ENCODE data around the gene PTPN6. TPM values are rescaled to one million over a fixed set of nuclear protein-coding genes. Genes with fewer than 3 reads are reported as not detected.

PTPN6 gene
- total RNA-seq, 1 experiment from 2014 or later: 0.05 TPM

- DNase-seq (ENCODE audit: low read depth): peak; percentile 65
These were observed 14.0 kb downstream of the PTPN6 start for GRCh38 chr12:6965026-6965661.

DNA sequence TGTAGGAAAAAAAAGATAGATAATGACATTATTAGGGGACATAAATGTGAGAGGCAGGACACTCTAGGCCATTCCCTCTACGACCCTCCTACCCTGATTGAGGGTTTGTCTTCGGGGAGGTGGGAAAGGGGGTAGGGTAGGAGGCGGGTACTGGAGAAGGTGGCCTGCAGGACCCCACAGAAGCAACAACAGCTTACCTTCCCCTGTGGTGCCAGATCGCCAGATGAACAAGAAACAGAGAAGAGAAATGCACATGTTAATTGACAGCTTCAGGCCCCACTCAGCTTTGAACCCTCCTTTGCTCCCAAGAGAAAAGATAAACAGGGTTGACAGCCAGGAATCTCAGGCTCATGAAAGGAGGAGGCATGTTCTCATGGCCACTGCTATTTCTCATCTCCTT, 14.6 kb downstream of the PTPN6 start:
- no peak for DNase-seq (ENCODE audit: low read depth)

DNA sequence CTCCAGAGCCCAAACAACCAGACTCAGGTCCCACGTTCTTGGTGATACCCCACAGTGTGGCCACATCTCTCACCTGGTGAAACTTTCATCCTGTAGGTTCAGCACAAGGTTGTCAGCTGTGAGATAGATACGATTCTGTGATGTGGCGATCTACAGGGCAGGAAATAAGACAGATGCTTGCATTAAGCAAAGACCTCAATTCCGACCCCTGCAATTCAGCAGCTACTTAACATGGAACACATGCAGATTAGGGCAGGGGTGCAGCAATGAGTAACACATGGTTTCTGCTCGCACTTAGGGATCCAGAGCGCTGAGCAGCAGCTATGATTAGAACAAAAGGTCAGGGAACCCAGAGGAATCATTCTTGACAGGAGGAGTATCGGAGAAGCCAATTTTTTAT, 15.2 kb downstream of the PTPN6 start:
- DNase-seq (ENCODE audit: low read depth): no peak

DNA sequence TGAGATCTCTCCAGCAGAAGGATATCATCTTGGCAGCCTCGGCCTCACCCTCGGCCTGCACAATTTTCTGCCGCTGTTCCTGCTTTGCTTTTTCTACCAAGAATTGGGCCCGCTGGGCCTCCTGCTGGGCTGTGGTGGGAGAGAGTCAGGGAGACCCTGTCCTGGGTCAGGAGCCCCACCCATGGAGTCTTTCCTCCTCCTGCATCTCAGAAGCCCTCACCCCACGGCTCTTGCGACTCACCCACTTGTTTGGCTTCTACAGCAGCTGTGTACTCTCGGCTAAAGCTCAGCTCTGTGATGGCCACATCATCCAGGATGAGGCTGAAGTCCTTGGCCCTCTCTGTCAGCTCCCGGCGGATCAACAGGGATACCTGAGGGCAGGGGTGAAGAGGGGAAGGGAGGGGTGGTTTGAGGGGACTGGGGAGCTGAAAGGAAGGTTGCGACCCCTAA, 16.5 kb downstream of the PTPN6 start:
- DNase-seq (ENCODE audit: low read depth): no peak

DNA sequence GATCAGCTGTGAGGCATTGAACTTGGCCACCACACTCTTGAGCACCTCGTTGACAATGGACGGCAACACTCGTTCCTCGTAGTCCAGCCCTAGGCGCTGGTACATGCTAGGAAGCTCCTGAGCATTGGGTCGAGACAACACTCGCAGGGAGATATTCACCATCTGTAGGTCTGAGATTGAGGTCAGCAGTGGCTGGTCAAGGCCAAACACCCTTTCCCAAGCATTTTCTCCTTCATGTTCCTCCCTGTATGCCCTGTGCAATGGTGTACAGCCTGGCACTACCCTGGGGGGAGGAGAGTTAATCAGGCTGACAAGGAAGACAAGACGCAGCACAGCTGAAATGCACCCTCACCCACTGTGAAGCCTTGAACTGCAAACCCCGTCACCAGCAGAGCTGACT, 17.3 kb downstream of the PTPN6 start:
- DNase-seq (ENCODE audit: low read depth): no peak

DNA sequence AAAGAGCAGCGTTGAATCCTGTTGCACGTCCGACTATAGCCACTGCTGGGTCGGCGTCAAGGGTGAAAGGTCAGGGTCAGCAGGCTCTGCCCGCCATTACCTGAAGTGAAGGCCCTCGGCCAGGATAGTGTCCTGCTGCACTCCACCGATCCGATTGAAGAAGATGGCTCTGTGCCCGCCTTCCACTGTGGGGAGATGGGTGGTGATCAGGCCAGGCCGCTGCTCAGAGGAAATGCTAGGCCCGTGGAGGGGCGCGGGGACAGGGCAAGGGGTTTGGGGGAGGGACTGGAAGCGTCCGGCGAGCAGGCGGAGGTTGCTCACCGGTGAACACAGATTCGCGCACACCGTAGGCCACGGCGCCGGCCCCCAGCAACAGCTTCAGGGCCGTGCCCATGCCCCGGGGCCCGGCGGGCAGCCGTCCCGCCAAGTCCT, 19.0 kb downstream of the PTPN6 start:
- no peak for DNase-seq (ENCODE audit: low read depth)

DNA sequence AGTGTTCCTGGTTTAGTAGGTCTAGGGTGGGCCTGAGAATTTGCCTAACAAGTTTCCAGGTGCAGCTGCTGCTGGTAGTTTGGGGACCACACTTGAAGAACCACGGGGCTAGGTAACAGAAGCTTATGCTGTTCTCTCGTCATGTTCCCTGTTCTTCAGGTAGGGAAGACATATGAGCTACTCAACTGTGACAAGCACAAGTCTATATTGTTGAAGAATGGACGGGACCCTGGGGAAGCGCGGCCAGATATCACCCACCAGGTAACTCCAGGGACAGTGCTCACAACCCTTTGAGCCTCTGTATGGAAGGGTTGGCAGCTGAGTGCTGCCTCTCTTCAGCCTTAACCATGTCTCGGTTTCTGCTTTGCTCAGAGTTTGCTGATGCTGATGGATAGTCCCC, 23.0 kb downstream of the PTPN6 start:
- DNase-seq (ENCODE audit: low read depth): no peak

DNA sequence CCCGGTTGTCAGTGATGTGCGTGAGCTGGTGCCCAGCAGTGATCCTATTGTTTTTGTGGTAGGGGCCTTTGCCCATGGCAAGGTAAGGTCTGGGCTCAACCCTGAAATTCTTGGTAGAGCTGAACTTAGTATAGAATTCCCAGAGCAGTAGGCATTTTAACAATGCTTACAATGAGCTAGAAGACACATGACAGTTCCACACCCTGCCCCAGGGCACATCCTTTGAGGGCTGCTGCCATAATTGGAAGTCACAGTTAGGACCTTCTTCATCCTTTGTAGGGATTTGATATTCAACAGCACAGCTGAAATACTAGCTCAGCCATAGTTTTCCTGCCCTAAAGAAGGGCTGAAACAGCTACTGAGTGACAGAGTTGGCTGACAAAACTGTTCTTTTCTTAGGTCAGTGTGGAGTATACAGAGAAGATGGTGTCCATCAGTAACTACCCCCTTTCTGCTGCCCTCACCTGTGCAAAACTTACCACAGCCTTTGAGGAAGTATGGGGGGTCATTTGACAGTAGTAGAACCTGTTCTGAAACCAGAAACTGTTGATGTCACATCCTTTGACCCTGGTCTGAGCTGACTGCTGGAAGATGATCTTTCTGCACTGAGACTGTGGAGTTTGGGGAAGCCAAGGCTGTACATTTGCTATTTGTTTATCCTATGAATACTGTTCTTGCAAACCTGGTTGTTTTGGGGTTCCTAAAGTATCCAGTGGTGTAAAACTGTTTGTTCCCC, 24.3 kb downstream of the PTPN6 start:
- DNase-seq (ENCODE audit: low read depth): no peak

GRCh38 chr12:6977653-6978052, 26.5 kb downstream of the PTPN6 start:
- DNase-seq (ENCODE audit: low read depth): no peak

GRCh38 chr12:6978188-6978587, 27.0 kb downstream of the PTPN6 start:
- no peak for DNase-seq (ENCODE audit: low read depth)

- no peak for DNase-seq (ENCODE audit: low read depth)
These were observed 27.5 kb downstream of the PTPN6 start for GRCh38 chr12:6978611-6979011.

GRCh38 chr12:6979021-6979420, 27.9 kb downstream of the PTPN6 start:
- no peak for DNase-seq (ENCODE audit: low read depth)

- DNase-seq (ENCODE audit: low read depth): no peak
These were observed 28.3 kb downstream of the PTPN6 start for GRCh38 chr12:6979453-6979852.

GRCh38 chr12:6980075-6980474, 28.9 kb downstream of the PTPN6 start:
- no peak for DNase-seq (ENCODE audit: low read depth)

DNA sequence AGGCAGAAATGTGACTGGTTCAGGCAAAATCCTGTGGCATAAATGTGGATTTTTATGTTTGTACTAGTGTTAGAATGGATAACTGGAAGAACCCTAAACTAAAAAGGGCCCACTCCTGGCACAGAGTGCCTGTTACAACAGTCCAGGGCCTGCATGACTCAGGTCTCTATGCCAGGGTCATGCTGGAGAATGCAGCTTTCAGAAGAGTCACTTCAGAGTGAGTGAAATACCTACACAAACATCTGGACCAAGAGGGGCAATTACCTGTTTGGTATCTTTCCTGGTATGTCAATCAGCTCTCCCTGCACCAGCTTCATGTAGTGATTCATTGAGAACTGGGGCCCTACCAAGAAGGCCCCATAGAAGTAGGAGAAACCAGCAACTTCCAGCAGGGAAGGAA, 29.6 kb downstream of the PTPN6 start:
- no peak for DNase-seq (ENCODE audit: low read depth)

GRCh38 chr12:6981152-6982052, 30.2 kb downstream of the PTPN6 start:
- no peak for DNase-seq (ENCODE audit: low read depth)

DNA sequence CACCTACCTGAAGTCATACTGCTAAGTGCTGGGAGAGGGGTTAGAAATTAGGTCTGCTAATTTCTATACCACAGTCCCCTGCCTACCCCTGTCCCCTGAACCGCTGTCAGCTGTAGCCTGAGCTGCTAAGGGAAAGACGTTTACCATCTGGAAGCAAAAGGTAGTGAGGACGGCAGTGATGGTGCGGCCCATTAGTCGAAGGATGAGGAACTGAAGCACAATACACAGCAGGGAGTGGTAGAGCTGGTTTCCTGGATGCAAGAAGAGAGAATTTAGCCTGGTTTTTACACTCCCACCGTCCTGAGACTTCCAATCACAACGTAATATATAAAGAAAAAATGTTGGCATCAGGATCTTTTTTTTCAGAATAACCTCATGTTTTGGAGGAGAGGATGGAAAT, 31.4 kb downstream of the PTPN6 start:
- DNase-seq (ENCODE audit: low read depth): no peak

DNA sequence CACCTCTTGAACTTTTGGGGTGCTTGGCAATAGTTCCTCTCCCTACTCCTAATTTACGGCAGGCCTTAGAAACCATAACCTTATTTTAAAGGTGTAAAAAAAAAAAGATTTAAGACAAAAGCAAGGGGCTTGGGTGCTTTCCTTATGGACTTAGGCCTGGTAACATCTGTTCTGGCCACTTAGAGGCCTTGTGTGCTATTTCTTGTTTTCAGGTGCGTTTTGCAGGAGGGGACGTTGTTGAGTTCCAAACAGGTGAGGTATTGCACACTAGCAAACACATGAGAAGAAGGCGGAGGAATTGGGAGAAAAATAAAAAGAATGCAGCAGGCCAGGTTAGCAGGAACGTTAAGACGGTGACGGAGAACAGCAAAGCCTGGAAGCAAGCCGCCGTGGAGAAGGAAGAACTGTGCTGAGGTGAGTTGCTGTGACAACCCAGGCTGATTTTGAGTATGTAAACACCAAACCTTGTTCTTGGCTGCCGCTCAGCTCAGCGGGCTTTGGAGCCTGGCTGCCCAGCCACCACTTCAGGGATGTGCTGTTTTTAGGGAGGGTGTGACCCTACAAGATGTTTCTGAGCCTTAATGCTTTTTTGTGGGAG, 36.9 kb downstream of the PTPN6 start:
- DNase-seq (ENCODE audit: low read depth): no peak

GRCh38 chr12:6996040-6996441, 44.9 kb downstream of the PTPN6 start:
- DNase-seq (ENCODE audit: low read depth): peak; percentile 55

DNA sequence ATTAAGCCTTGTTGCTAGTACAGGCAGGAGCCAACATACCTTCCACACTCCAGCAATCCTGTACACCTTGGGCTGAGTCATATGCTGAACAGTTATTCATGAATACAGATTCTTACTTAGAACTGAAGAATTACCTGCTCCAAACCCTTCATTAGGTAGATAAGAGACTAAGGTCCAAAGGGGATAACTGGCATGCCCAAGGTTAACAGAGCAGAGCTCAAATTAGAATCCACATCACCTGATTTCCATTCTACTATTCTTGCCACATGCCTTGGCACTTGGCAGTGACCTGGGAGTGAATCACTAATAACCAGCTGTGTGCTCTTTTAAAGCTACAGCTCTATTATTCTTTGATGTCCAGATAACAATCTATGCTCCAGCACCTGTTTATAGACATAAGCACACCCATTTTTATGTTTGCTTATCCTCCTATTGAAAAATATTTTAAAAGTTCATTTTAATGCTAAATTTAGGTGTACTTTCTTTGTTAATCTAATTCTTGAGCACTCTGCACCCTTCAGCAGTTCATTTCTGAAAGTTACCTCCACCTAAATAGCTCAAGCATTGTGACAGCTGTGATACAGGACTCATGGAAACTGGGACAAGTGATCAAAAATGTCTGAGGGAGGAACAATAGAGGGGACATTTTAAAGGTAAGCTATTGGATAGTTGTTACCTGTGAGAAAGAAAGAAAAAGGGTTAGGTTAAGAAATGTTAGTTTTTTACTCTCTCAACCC, 47.7 kb downstream of the PTPN6 start:
- no peak for DNase-seq (ENCODE audit: low read depth)

Data from HT1080 (cell line).